Left lung (tissue), 10 donors: ENCODE data around the gene MAF. TPM values are rescaled to one million over a fixed set of nuclear protein-coding genes. Genes with fewer than 3 reads are reported as not detected.

Experiments
- ATAC-seq: fragments of 200-7000 bp; cut with Tn5 transposase; one replicate; pipeline ENCODE4 v1.9.1; 2020; ENCODE audit warnings: moderate library complexity
- DNase-seq, 4 donors: peaks; one replicate each; pipeline ENCODE4 v3.0.0-alpha.2; 2013 to 2020
- H3K27ac ChIP-seq, 2 donors: fragments of 200-600 bp; sonication (generic) in 1 of 2; one replicate each; pipeline versions ENCODE4 v1.5.0 to v1.8.0; 2020 to 2021
- H3K27me3 ChIP-seq, 2 donors: fragments of 200-600 bp; sonication (generic) in 1 of 2; one replicate each; pipeline versions ENCODE4 v1.5.0 to v1.8.0; 2020 to 2021
- H3K36me3 ChIP-seq, 2 donors: fragments of 200-600 bp; sonication (generic) in 1 of 2; one replicate each; pipeline versions ENCODE4 v1.5.0 to v1.8.0; 2020 to 2021
- H3K4me1 ChIP-seq, 2 donors: fragments of 200-600 bp; one replicate each; pipeline ENCODE4 v1.8.0; 2021
- H3K4me3 ChIP-seq, 2 donors: fragments of 200-600 bp; sonication (generic) in 1 of 2; one replicate each; pipeline versions ENCODE4 v1.5.0 to v1.8.0; 2020 to 2021; ENCODE audit warnings: mild to moderate bottlenecking in 1 of 2
- H3K9me3 ChIP-seq, 2 donors: fragments of 200-600 bp; sonication (generic) in 1 of 2; one replicate each; pipeline versions ENCODE4 v1.5.0 to v1.8.0; 2020 to 2021
- intact Hi-C, 2 donors: fragments of 100-400 bp; cut with DNase I; formaldehyde crosslinking; loops; one replicate each; pipeline versions ENCODE4 v1.11.2 to v1.14.2; 2022
- polyA plus RNA-seq, 6 donors: library from polyadenylated mRNA; unstranded; fragments of 120-200 nt; gene quantifications; one replicate each; pipeline ENCODE4 v1.2.1, GENCODE V29; 2013; ENCODE audit not compliant: insufficient read length in 6 of 6
- total RNA-seq, 2 donors: library from RNA; stranded (reverse); fragmentation: NEBNext Ultra II Directional; extraction: Animal tissue kit (Norgen Biotek cat#: 25700); gene quantifications; one replicate each; pipeline ENCODE4 v1.2.1, GENCODE V29; 2021
- TF ChIP-seq, protein P1 (sequence below), 2 donors: fragments of 200-600 bp; sonication (generic) in 1 of 2; IDR thresholded peaks; one replicate each; pipeline versions ENCODE4 v1.5.0 to v1.8.0; 2021; ENCODE audit warnings: antibody characterized with exemption in 2 of 2
- donor health status: DM: no; HTN: yes; CAD: no.
- donor health status: DM: no; HTN: no; CAD: no.

Gene MAF
- total and polyA plus RNA-seq, 8 donors = 52.2 to 125 (median 101) TPM

DNA sequence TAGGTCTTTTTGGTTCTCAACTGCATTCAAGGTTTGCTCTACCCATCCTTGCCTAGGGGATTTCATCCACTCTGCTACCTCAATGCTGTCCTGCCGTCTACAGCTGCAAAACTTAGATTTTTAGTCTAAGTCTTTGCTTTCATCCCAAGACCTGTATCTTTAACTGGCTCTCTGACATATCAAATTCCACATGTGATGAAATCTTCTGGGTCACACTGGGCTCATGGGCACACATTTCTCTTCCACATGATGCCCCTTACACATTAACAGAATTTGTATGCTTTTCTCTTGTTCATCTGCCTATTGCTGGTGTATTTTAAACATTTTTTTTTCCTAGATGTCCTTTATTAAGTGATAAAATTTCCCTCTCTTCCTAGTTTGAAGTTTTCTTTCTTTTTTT, 39.6 kb downstream of the MAF start:
- Histone ChIP-seq H3K27ac (no peak overlapping the region), H3K4me3 (no peak overlapping the region), H3K4me1 (no peaks in the 10 kb centered on the region), H3K9me3 (peaks cover 0 to 4% of the 10 kb centered on the region in 2 donors), H3K27me3 (no peaks in the 10 kb centered on the region), H3K36me3 (no peaks in the 10 kb centered on the region)
- ATAC-seq = no peak
- intact Hi-C loops = no loop called here
- DNase-seq = no peak
- TF ChIP-seq, protein P1, sequence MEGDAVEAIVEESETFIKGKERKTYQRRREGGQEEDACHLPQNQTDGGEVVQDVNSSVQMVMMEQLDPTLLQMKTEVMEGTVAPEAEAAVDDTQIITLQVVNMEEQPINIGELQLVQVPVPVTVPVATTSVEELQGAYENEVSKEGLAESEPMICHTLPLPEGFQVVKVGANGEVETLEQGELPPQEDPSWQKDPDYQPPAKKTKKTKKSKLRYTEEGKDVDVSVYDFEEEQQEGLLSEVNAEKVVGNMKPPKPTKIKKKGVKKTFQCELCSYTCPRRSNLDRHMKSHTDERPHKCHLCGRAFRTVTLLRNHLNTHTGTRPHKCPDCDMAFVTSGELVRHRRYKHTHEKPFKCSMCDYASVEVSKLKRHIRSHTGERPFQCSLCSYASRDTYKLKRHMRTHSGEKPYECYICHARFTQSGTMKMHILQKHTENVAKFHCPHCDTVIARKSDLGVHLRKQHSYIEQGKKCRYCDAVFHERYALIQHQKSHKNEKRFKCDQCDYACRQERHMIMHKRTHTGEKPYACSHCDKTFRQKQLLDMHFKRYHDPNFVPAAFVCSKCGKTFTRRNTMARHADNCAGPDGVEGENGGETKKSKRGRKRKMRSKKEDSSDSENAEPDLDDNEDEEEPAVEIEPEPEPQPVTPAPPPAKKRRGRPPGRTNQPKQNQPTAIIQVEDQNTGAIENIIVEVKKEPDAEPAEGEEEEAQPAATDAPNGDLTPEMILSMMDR (IDR thresholded peaks at IDR 0.05) = no peak

DNA sequence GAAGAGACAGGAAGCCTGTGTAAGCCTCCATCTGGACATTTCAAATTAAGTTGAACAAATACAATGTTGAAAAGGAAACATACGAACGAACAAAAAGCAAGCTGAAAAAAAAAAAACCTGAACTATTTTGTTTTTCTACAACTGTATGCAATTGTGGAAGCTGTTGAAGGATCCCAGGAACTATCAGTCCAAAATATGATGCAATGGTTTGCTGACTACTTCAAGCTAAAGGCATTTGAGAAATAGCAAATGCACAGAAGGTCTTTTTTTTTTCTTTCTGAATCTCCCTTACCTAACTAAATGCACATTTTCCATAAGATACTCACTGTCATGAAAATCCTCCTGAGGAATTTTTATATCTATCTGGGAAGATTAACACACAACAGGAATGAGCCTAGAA, 40.2 kb downstream of the MAF start:
- intact Hi-C loops = no loop called here
- ATAC-seq (no peak), DNase-seq (no peak)
- Histone ChIP-seq H3K36me3 (no peaks in the 10 kb centered on the region), H3K27ac (no peak overlapping the region), H3K9me3 (peaks cover 0 to 4% of the 10 kb centered on the region in 2 donors), H3K27me3 (no peaks in the 10 kb centered on the region), H3K4me3 (no peak overlapping the region), H3K4me1 (no peaks in the 10 kb centered on the region)
- TF ChIP-seq, protein P1 (IDR thresholded peaks at IDR 0.05) = no peak

DNA sequence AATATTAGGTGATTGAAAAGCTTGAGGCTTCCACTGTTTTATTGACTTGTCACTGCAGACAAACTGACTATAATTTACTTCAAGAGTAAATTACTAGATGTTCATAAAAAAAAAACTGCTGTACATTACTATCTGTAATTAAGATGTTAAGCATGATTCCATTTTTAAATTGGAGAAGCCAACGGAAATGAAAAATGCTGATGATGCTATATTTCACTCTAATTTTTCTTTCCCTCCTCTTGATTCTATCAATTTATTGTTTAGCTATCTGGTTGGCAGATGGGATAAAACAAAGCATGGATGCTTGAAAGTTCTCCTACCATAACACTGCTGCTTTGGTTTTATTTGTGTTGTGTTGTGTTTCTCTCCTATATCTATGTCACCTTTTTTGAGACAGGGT, 41.0 kb downstream of the MAF start:
- peaks cover 0 to 4% of the 10 kb centered on the region in 2 donors for H3K9me3 ChIP-seq
- no peak for ATAC-seq
- intact Hi-C loops = no loop called here
- TF ChIP-seq, protein P1 (IDR thresholded peaks at IDR 0.05) = no peak
- H3K4me1 ChIP-seq = no peaks in the 10 kb centered on the region
- no peaks in the 10 kb centered on the region for H3K36me3 ChIP-seq
- H3K4me3 ChIP-seq = no peak overlapping the region
- no peaks in the 10 kb centered on the region for H3K27me3 ChIP-seq
- DNase-seq = no peak
- no peak overlapping the region for H3K27ac ChIP-seq

DNA sequence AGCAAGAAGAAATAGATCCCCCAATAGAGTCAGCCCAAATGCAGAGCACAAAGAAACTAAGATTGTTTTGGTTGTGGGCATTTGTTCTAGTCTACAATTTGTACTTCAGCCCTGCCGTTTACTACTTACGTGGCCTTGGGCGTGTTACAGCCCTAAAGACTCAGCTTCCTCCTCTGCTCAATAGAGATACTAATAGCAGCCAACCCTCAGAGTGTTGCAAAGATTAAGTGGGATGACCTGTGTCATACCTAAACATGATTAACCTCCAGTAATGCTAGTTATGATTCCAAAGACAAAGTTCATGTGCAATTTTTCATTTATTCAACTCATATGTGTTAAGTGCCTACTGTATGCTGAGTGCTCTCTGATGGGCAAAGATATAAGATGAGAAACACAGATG, 43.1 kb downstream of the MAF start:
- Histone ChIP-seq H3K4me1 (no peaks in the 10 kb centered on the region), H3K4me3 (no peak overlapping the region), H3K27ac (no peak overlapping the region), H3K9me3 (peaks cover 0 to 4% of the 10 kb centered on the region in 2 donors), H3K36me3 (no peaks in the 10 kb centered on the region), H3K27me3 (no peaks in the 10 kb centered on the region)
- no peak for DNase-seq
- intact Hi-C loops = no loop called here
- TF ChIP-seq, protein P1 (IDR thresholded peaks at IDR 0.05) = no peak
- ATAC-seq = no peak

DNA sequence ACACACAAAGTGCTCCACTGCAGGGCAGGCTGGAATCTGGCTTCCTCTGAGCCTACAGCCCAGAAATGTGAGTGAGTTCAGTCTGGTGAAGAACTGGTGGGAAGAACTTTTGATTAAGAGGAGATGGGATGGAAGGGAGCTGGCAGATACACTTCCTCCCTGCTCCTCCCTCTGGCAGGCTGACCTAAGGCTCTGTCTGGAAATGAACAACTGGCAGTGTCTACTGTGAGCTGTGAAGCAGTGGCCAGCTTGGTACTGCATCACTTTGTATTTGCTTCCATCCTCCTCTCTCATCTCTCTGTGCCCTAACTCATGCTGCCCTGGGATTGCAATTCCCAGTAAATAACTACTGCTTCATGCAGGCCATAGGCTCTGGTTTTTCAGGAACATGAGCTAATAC, 45.6 kb downstream of the MAF start:
- no peaks in the 10 kb centered on the region for H3K36me3 ChIP-seq
- no peaks in the 10 kb centered on the region for H3K27me3 ChIP-seq
- intact Hi-C loops = no loop called here
- no peak for DNase-seq
- TF ChIP-seq, protein P1 (IDR thresholded peaks at IDR 0.05) = no peak
- H3K9me3 ChIP-seq = peaks cover 0 to 4% of the 10 kb centered on the region in 2 donors
- H3K27ac ChIP-seq = no peak overlapping the region
- ATAC-seq = no peak
- H3K4me1 ChIP-seq = no peaks in the 10 kb centered on the region
- H3K4me3 ChIP-seq = no peak overlapping the region
